Kasumi-1 (cell line): Measurements from ENCODE around the gene INSC.

Experiments used
- DNase-seq, 2 experiments: peaks; one replicate each; lab custom pipeline; 2025; lab: John Stamatoyannopoulos, UW

The INSC gene

DNA sequence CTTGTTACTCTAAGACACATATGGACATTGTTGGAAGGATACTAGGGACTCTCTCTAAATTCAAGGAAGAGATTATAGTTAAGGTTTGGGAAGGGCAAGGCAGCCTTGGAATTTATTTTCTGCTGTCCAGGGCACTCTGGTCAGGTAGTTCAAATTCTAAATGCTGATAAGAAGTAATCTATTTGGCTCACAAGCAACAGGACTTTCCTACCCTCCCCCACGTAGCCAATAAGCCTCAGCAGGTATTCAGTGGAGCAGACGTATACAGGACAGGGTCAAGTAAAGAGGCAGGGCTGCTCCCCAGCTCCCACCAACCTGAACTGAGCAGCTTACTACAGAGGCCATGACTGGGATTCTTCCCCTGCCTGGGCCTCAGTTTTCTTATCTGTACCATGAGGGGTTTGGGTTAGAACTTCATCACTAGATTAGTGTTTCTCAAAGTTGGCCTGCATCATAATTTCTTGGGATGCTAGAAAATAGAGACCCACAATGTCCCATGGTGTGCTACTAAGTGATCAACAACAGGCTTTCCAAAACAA, 6.1 kb upstream of the INSC start:
- DNase-seq, result no peak

DNA sequence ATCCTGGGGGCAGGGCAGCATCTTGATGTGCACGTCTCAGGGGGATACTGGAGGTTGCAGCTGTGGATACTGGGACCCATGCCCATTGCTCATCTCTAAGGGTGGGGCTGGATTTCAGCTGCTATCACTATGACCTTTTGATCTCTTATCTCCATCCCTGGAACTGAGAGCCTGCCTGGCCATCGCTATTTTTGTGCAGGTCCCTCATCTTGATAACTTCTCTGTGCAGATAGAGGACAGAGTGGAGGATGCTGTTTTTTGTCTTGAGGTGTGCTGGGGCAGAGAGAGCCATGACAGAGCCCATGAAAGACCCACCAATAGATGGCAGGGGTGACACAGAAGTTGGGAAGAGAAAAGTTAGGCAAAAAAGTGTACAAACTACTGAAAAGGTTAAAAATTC, 5.1 kb upstream of the INSC start:
- DNase-seq, result no peak

DNA sequence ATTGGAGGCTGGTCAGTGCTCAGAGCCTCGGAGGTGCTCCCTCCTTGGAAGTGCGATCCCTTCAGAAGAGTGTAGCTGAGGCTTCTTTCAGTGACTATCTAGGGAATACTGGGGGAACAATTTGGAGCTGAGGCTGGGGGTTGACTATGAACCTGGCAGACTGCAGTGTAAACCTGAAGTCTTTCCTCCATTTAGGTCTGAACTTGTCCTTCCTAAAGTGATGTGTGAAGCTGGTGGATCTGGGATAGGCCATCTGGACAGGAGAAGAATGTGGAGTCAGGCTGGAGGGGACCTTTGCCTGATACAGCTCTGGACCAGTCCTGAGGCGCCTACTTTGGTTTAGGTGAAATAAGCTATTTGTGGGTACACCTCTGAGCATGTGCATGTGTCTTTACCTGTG, 3.5 kb upstream of the INSC start:
- no peak for DNase-seq

DNA sequence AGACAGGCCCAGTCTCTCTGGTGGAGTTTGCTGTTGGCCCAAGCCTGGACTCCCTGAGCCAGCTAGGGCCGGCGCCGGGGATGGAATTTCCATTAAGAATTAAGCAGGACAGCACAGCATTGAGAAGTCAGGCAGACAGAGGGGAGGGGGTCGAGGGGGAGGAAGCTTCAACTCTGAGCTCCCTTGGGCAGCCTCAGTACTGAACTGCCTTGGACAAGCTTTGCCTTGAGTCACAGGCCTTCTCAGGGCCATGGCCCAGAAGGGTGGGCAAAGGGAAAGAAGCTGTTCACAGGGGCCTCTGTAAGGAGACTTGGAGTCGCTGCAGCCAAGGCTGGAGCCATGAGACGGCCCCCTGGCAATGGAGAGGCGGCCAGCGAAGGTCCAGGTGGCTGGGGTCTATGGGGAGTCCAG, 2.6 kb upstream of the INSC start:
- DNase-seq, result no peak

DNA sequence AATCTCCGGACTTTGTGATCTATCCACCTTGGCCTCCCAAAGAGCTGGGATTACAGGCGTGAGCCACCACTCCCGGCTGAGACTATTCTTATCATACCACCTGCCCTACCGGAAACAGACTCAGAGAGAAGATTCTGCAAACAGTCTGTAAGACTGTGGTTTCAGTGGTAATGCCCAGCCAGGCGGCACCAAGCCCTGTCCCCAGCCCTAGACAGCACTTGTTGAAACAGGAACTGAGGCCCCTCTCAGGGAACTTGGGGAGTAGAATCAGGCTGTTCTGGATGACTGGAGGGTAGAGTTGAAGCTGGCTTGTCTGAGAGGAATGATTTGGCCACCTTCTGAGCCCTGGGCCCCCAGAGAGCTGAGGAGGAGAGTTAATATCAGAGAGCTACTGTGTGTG, 1.3 kb upstream of the INSC start:
- peak; percentile 90 to 92 for DNase-seq

DNA sequence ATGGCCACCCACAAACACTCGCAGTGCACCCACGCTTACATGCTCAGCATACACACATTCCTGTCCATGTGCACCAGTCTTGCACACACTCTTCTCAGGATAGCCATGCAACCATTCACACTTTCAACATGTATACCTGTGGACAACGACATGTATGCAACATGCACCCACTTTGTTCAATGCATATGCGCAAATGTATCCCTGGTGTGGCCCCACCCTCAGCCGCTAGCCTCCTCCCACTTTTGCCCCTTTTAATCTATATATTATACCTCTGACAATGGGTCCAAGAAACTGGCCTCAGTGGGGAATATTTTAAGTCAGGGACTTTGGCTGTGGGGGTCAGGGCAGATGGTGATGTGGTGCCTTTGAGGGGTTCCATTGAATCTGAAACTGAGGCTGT, 963 bp downstream of the INSC start:
- DNase-seq, result no peak

- DNase-seq, result no peak
Measured at GRCh38 chr11:15117751-15118150, 3.0 kb downstream of the INSC start.

GRCh38 chr11:15118431-15118830, 3.7 kb downstream of the INSC start:
- no peak for DNase-seq

DNA sequence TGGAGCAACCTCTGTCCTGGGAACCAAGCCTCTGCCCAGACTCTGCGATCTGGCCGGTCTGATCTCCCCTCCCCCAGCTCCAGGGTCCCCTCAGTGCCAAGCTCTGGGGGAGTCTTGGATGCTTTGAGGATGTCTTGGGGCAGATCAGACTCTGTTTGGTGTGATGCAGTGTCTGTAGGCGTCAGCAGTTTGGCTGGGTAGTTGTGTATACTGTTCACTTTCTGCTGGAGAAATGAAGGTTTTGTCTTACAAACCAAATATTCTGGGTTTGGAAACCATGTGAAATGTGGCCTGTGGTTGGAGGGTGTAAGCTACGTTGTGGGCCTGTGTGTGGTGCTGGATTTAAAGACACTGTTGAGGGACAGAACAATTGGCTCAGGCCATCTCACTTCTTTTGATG, 4.6 kb downstream of the INSC start:
- DNase-seq, result no peak

GRCh38 chr11:15119826-15120225, 5.1 kb downstream of the INSC start:
- DNase-seq, result no peak

GRCh38 chr11:15123849-15124248, 9.1 kb downstream of the INSC start:
- no peak for DNase-seq

- no peak for DNase-seq
Measured at GRCh38 chr11:15124528-15124927, 9.8 kb downstream of the INSC start.

DNA sequence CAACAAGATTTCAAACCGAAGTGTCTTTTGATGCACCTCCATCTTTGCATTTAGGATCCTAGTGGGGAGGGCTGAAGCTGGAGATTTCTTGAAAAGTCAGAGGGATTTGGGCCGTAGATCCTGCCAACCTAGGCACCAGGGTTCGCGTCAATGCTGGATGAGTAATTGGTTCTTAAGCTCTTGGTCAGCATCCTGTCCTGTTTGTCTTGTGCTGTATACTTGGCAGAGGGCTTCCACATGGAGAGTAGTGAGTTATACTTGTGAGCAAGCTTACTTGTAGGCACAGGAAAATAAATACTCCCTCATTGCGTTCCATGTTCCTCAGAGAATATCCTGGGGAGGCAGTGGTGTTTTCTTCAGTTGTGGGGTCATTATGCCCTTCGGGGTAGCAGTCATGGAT, 12.6 kb downstream of the INSC start:
- DNase-seq, result no peak

- DNase-seq, result no peak
Measured at GRCh38 chr11:15128621-15129020, 13.9 kb downstream of the INSC start.

GRCh38 chr11:15136166-15136565, 21.4 kb downstream of the INSC start:
- no peak for DNase-seq

- no peak for DNase-seq
Measured at GRCh38 chr11:15139096-15139770, 24.5 kb downstream of the INSC start.

- no peak for DNase-seq
Measured at GRCh38 chr11:15139958-15140659, 25.4 kb downstream of the INSC start.

- DNase-seq, result no peak
Measured at GRCh38 chr11:15141381-15141780, 26.7 kb downstream of the INSC start.

GRCh38 chr11:15142838-15143237, 28.1 kb downstream of the INSC start:
- no peak for DNase-seq

GRCh38 chr11:15143855-15144254, 29.1 kb downstream of the INSC start:
- DNase-seq, result no peak

GRCh38 chr11:15144347-15144746, 29.6 kb downstream of the INSC start:
- no peak for DNase-seq

GRCh38 chr11:15145151-15145550, 30.4 kb downstream of the INSC start:
- no peak for DNase-seq

DNA sequence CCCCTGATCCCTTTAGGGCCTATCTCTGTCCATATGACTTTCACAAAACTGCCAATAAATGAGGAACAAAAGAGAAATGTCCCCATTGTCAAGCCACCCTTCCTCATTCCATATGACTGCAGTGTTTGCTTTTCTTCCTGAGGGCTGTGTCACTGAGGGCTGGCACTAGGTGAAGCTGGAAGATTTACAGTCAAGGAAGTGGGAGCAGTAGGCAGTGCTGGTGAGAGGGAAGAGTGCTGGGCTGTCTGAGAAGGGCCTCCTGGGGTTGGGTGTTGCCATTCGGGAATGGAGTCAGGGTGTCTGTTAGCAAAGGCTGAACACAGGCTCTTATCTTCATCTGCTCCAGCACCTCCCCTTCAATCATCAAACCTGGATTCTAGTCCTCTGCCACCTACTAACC, 30.9 kb downstream of the INSC start:
- peak; percentile 1 to 4 for DNase-seq
